HG02938 (cell line): Measurements from ENCODE around the gene RNPEPL1.
"Not testable (repeated sequence)": the region's sequence is repeated elsewhere in the genome, so short reads cannot be mapped to it uniquely, and the experiment has no call there.

ENCODE experiments used
- ATAC-seq: cut with Tn5 transposase; IDR thresholded peaks from one replicate; pipeline ENCODE4 v1.9.1; 2021; ENCODE audit warnings: mild to moderate bottlenecking, moderate library complexity; ENCODE audit not compliant: unreplicated experiment

RNPEPL1 gene, protein sequence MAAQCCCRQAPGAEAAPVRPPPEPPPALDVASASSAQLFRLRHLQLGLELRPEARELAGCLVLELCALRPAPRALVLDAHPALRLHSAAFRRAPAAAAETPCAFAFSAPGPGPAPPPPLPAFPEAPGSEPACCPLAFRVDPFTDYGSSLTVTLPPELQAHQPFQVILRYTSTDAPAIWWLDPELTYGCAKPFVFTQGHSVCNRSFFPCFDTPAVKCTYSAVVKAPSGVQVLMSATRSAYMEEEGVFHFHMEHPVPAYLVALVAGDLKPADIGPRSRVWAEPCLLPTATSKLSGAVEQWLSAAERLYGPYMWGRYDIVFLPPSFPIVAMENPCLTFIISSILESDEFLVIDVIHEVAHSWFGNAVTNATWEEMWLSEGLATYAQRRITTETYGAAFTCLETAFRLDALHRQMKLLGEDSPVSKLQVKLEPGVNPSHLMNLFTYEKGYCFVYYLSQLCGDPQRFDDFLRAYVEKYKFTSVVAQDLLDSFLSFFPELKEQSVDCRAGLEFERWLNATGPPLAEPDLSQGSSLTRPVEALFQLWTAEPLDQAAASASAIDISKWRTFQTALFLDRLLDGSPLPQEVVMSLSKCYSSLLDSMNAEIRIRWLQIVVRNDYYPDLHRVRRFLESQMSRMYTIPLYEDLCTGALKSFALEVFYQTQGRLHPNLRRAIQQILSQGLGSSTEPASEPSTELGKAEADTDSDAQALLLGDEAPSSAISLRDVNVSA

DNA sequence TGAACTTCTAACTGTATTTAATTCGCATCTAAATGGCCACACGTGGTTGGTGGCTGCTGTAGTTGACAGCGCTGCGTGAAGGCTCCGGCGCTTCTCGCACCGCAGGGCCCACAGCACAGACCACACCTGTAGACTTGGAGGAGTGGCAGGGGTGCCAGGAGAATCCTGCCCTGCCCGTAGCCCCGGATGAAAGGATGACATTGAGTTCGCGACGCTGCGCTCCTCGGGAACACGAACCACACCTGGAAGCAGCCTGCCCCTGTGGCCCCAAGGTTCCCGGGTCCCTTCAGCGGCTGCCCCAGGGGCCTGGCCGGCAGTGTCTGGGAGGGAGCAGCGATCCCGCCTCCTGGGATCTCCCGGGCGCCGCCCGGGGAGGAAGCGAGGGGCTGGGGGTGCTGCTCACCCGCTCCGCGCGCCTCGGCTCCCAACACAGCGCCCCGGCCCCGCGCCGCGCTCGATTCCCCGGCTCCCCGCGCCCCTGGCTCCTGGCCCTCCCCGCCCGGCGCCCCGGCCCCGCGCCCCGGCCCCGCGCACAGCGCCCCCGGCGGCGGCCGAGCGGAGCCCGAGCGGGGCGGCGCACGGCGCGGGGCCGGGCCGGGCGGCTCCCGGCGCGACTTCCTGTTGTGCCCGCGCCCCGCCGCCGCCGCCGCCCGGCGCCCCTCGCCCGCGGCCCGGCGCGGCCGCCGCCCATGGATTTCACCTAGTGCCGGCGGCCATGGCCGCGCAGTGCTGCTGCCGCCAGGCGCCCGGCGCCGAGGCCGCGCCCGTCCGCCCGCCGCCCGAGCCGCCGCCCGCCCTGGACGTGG lies at the start of gene RNPEPL1:
Gene RNPEPL1 (plus strand): TSS at position 613 of the 806 bp plus-strand sequence. CDS start 103 bp downstream, at position 716.
- no peak for ATAC-seq

DNA sequence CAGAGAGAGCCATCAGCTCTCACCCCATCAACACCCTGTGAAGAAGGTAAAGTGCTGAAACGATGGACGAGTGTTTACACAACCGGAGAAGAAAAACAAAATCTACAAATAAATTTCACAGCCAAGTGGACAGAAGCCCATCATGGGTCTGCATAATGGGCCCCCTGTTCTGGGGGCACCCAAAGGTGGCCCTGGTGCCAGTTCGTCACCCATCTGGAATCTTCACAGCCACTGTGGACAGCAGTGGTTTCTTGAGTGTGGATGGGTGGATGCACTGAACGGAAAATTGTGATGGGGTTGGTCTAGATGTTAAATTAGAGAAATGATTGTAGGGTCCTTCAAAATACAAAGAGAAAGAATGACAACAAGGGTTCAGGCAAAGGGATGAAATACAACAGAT lies 49.3 kb upstream of the RNPEPL1 start:
- no peak for ATAC-seq

DNA sequence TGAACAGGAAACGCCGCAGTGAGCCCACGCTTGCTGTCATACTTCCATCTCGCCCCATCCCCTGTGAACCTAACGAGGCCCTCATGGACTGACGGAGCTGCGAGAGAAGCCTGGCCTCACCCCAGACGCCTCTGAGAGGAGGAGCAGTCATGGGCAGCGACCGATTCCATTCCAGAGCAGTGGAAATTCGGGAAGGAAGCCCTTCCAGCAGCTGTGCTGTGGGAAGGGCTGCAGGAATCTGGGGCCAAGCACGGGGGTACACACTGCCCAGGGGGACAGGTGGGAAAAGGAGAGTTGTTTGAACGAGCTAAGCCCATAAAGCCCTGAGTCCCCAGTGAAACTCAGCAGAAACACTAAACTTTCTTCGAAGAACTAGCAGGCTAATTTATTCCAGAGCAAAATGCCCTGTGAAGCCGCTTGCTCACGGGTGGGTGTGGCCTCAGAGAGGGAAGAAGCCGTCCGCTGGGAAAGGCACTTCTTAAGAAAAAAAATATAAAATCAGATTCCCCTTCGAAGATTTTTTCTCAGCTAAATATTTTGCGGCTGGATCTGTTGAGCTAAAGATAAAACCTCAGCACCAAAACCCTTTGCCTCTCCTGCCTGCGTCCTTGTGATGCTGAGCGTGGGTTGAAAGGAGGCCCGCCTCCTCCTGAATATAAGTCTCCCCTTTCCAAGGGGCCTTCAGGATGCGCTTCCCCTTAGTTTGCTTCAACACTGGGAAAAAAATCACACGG lies 48.7 kb upstream of the RNPEPL1 start:
- no peak for ATAC-seq

DNA sequence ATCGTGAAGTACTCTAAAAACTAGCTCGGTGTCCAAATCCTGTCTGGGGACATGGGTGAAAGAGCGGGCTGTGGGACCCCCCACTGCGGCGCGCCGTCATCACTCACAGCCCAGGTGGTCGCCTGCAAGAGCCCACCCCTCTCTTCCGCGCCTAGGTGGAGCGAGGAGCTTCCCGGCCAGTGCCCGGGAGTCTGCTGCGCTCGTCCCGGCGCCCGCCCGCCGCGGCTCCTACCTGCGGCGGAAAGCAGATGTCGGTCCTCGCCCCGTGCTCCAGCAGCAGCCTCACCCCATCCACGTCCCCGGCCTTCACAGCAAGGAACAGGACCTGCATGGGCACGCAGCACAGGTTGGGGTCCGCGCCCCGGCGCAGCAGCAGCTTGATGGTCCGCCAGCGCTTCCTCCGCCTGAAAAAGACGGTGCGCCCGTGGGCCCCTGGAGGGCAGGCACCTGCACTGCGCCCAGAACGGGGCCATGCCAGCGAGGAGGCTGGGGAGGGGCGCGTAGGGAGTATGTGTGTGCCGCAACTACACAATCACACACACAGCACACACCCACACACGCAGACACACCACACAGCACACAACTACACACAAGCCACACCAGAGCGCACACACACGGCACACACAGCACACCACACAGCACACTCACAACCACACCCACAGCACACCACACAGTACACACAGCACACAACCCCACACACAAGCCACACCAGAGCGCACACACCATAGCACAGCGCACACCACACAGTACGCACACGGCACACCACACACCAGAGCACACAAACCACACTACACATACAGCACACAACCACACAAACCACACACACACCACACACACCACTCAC lies 47.9 kb upstream of the RNPEPL1 start:
- no peak for ATAC-seq

DNA sequence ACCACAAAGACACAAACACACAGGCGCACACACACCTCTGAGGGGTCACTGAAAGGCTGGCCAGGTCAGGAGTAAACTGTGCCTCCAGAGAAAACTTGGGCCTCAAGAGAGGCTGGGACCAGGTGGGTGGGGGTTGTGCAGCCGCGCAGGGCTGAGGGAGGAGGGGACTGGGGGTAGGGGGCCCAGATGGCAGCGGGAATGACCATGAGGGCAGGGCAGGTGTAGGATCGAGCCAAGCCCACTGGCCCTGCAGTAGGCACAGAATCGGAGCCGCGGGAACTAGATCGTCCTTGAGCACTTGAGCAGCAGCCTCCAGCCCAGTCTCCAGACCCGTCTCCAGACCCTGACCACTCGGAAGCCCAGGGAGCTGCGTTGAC lies 47.3 kb upstream of the RNPEPL1 start:
- ATAC-seq = no peak

DNA sequence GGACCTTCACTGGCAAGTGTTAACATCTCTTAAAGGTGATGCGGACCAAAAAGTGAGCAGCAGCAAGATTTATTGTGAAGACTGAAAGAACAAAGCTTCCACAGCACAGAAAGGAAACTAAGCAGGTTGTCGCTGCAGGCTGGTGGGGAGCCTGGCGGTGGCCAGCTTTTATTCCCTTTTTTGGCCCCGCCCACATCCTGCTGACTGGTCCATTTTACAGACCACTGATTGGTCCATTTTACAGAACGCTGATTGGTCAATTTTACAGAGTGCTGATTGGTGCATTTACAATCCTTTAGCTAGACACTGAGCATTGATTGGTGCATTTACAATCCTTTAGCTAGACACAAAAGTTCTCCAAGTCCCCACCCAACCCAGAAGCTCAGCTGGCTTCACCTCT lies 46.4 kb upstream of the RNPEPL1 start:
- ATAC-seq = not testable (repeated sequence)

DNA sequence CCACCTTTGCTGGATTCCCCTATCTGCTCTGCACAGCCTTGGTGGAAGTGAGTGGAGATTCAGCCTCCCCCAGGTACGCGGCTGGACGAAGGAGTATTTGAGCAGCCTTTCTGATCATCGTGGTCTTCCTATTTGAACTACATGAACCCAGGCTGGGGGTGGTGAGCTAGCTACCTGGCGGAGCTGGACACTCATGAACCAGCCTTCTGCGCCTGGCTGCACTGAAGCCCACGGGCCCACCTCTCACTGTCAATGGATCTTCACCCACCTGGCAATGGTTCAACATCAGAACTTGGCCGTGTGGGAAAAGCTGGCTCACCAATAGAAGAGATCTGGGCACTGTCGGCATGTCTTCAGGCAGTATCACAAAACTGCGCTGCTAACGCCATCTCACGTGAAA lies 45.9 kb upstream of the RNPEPL1 start:
- no peak for ATAC-seq

DNA sequence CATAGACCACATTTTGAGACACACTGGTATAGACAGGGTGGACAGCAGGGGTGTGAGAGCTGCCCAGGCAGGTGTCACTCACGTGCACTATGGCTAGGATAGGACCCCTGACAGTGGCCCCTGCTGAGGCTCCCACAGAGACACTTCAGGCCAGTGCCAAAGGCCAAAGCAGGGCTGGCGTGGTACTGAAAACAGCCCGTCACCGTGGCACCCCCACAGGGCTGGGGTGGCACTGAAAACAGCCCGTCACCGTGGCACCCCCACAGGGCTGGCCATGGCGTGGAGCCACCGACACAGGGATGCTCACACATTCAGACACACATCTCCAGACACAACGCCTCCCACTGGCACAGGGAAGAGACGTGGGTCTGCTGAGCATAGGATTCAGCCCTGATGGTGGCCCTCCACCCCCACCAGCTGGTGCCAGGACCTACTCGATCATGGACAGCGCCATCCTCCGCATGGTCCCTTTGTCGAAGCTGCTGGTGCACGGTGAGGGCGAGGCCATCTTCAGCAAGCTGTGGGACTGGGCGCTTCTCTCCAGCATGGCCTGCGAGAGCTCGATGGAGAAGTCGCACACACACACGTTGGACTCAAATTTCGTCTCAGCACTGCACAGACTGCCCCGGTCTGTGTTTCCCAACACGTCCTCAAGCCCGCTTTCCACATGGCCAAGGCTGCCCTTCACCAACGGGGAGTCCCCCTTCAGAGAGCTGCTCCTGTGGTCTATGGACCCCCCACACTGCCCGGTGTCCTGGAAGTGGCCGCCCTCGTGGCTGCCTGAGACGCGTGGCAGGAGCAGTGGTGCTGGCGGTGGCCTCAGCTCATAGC lies 44.6 kb upstream of the RNPEPL1 start:
- ATAC-seq = no peak

DNA sequence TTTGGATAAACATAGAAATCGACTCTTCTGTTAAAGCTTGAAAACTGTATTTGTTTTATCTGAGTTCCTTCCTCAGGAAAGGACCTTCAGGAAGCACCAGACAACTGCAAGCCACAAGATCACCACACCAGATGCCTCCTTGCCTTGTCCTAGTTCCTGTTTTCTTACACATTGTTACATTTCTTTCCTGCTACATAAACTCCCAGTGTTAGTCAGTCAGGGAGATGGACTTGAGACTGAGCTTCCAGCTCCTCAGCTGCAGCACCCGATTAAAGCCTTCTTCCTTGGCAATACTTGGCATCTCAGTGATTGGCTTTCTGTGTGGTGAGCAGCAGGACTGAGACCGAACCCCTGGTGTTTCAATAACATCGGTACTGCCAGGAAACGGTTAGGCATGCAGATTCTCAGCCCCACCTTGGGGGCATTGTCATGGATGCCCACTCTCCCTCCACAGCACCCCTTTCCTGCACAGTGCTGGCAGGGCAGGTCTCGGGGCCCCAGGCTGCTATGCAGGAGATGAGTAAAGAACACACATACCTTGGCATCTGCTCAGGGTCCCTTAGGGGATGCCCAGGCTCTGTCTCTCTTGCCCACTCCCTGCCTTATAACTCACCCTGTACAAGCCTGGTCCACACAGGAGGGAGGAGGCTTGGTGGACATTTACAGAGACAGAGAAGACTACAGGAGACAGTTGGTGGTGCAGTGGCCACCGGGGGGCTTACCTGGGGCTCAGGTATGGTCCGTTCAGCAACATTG lies 43.1 kb upstream of the RNPEPL1 start:
- ATAC-seq = no peak

DNA sequence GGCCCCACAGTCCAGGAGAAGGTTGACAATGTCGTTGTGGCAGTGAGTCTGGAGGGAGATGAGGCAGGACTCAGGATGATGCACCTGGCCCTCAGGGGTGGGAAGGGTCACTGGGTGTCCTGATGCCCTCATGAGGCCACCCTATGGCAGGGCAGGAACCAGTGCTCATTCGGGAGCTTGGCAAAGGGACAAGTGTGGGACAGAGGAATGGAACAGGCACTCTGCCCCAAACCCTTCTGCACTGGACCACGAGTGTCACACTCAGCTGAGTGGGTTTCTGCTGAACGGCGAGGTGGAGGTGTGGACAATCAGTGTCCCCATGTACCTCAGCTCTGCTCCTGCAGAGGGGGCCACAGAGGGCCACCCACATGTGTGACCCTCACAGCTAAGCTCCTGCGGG lies 42.5 kb upstream of the RNPEPL1 start:
- no peak for ATAC-seq

DNA sequence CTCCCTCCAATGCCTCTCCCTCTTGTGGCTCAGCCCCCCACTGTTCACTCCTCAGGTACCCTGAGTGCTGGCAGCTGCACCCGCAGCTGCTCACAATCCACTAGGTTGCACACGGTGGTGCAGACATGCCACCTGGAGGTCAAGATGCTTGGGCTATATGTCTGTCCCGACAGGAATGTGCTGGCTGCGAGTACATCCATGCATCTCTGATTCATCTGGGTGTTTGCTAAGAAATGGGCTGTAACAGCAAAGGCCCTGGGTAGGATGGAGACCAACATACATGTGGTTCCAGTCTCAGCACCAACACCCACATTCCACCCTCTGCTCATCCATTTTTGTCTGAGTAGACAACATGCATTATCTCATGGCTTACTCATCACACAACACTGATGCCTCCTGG lies 41.8 kb upstream of the RNPEPL1 start:
- ATAC-seq = no peak

DNA sequence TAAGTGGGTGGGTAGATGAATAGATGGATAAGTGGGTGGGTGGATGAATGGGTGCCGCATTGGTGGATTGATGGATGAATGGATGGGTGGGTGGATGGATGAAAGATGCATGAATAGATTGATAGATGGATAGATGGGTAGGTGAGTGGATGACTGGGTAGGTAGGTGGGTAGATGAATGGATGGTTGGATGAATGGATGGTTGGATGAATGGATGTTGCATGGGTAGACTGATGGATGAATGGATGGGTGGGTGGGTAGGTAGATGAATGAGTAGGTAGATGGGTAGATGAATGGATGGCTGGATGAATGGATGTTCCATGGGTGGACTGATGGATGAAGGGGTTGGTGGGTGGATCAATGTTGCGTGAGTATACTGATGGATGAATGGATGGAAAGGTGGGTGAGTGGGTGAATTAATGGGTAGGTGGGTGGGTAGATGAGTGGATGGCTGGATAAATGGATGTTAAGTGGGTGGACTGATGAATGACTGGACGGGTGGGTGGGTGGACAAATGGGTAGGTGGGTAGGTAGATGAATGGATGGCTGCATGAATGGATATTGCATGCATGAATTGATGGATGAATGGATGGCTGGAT lies 41.0 kb upstream of the RNPEPL1 start:
- ATAC-seq = no peak

DNA sequence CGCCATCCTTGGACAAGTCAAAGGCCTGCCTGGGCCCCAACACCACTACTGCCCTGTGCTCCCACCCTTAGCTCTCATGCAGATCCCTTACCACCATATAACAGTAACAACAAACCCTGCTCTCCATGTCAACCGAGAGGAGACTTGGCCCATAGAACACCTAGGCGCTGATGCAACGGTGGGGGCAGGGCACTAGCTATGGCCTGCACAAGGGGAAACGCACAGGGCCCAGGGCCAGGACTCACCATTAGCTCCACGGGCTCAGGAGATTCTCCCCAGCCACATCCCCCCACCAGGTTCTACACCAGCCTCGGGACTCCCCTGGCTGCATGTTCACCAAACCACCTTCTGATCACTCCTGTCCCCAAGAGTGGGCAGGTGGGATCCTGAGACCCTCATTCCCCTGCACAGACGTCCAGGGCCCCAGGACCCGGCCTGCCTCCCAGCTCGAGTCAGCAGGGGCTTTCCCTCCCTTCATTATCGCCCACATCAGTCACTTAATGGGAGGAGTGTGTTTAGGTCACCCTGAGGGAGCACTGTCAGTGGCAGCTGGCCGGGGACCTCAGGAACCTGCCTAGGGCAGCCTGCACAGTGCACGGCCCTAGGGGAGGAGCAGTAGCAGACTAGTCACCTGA lies 39.8 kb upstream of the RNPEPL1 start:
- ATAC-seq = no peak

DNA sequence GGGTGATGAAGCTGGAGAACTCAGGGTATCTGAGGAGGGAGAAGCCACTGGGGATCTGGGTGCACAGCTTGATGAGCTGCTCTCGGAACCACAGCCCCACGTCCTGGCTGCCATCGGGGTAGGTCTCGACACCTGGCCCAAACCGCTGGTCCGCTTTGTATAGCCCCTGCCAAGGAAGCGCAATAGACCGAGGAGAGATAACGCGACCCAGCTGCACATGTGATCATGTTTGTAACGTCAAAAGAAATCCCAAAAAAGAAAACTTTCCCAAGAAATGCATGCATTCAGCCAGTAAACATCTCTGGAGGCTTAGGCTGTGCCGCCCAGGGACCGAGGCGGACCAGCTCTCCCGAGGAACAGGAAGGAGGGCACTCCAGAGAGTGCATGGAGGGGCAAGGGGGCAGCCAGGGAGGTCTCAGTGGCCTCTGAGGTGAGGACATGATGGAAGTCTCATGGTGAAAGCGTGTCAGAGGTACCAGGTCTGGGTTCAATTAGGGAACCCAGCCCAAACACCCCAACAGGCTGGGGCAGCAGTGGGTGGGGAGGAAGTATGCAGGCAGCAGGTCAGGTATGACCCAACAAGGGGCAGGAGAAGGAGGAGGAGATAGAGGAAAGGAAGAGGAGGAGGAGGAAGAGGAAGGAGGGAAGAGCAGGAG lies 38.8 kb upstream of the RNPEPL1 start:
- ATAC-seq = no peak

DNA sequence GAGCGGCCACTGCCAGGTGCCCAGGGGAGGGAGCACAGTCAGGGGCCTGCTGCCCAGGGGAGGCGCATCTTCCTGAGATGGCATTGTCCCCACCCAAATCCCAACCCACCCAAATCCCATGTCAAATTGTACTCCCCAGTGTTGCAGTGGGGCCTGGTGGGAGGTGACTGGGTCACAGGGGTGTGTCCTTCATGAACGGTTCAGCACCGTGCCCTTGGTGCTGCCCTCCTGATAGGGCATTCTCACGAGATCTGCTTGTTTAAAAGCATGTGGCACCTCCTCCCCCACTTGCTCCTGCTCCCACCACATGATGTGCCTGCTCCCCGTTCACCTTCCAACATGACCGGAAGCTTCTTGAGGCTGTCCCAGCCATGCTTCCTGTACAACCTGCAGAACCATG lies 38.1 kb upstream of the RNPEPL1 start:
- ATAC-seq = no peak

DNA sequence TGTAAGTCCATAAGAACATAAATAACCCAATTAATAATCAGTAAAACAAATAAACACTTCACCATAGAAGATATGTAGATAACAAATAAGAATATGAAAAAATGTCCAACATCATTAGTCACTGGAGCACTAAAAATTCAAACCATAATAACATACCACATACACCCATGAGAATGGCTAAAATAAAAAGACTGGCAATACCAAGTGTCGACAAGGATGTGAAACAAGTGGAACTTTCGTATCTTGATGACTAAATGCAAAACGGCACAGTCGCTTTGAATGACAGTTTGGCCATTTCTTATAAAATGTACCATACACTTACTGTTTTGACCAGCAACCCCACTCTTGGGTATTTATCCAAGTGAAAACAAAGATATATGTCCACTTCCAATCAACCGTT lies 37.2 kb upstream of the RNPEPL1 start:
- ATAC-seq = no peak
